DOHH2 (cell line): ENCODE data around the gene CBARP.

Source experiments
- H3F3A ChIP-seq: fragments of 200-600 bp; sonication (generic), shearing (Covaris generic); 2 replicates; pipeline ENCODE4 v1.6.0; 2016; ENCODE audit warnings: antibody characterized with exemption, mild to moderate bottlenecking; ENCODE audit not compliant: control insufficient read depth, insufficient read depth
- H3K27ac ChIP-seq: fragments of 200-600 bp; sonication (generic); 2 replicates; pipeline ENCODE4 v1.5.1; 2014; ENCODE audit warnings: low read depth, mild to moderate bottlenecking, low read length, moderate library complexity
- H3K27me3 ChIP-seq: fragments of 200-600 bp; sonication (generic); 2 replicates; pipeline ENCODE4 v1.6.1; 2014; ENCODE audit warnings: mild to moderate bottlenecking, low read length, mixed read lengths; ENCODE audit not compliant: control insufficient read depth
- H3K36me3 ChIP-seq: fragments of 200-600 bp; sonication (generic); 2 replicates; pipeline ENCODE4 v1.6.1; 2014; ENCODE audit warnings: mild to moderate bottlenecking, low read length, moderate library complexity, mixed read lengths; ENCODE audit not compliant: control insufficient read depth
- H3K4me1 ChIP-seq: fragments of 200-600 bp; sonication (generic); 2 replicates; pipeline ENCODE4 v1.6.1; 2014; ENCODE audit warnings: mild to moderate bottlenecking, low read length, mixed read lengths; ENCODE audit not compliant: control insufficient read depth
- H3K4me2 ChIP-seq: fragments of 200-600 bp; sonication (generic); 2 replicates; pipeline ENCODE4 v1.6.0; 2014; ENCODE audit warnings: mild to moderate bottlenecking, low read length, moderate library complexity
- H3K4me3 ChIP-seq: fragments of 200-600 bp; sonication (generic); 2 replicates; pipeline ENCODE4 v1.5.1; 2014; ENCODE audit warnings: mild to moderate bottlenecking, low read length, mixed read lengths
- H3K79me2 ChIP-seq: fragments of 200-600 bp; sonication (generic); 2 replicates; pipeline ENCODE4 v1.6.1; 2014; ENCODE audit warnings: mild to moderate bottlenecking, low read length, mixed read lengths; ENCODE audit not compliant: control insufficient read depth
- H3K9me2 ChIP-seq: fragments of 200-600 bp; sonication (generic); replicated peaks from 2 replicates; pipeline ENCODE4 v1.6.1; 2014; ENCODE audit warnings: mild to moderate bottlenecking, low read length, mixed read lengths; ENCODE audit not compliant: control insufficient read depth
- H3K9me3 ChIP-seq: fragments of 200-600 bp; sonication (generic); 2 replicates; pipeline ENCODE4 v1.6.1; 2014; ENCODE audit warnings: antibody characterized with exemption, low read length, mixed read lengths; ENCODE audit not compliant: control insufficient read depth, insufficient read depth
- H4K20me1 ChIP-seq: fragments of 200-600 bp; sonication (generic); 2 replicates; pipeline ENCODE4 v1.6.0; 2014; ENCODE audit warnings: low read depth, mild to moderate bottlenecking, antibody characterized with exemption, low read length, moderate library complexity; ENCODE audit not compliant: control insufficient read depth, insufficient read depth
- EZH2phosphoT487 ChIP-seq: fragments of 200-600 bp; sonication (generic); IDR thresholded peaks from 2 replicates; pipeline ENCODE4 v1.6.1; 2017; ENCODE audit warnings: borderline replicate concordance, mild to moderate bottlenecking, antibody characterized with exemption, low read length, moderate library complexity, mixed read lengths
- TF ChIP-seq, protein P1 (sequence below): fragments of 200-600 bp; sonication (generic); IDR thresholded peaks from one replicate; pipeline ENCODE4 v1.5.1; 2014; ENCODE audit warnings: antibody characterized with exemption, mild to moderate bottlenecking, low read depth, low read length; ENCODE audit not compliant: poor library complexity, severe bottlenecking

Gene CBARP

DNA sequence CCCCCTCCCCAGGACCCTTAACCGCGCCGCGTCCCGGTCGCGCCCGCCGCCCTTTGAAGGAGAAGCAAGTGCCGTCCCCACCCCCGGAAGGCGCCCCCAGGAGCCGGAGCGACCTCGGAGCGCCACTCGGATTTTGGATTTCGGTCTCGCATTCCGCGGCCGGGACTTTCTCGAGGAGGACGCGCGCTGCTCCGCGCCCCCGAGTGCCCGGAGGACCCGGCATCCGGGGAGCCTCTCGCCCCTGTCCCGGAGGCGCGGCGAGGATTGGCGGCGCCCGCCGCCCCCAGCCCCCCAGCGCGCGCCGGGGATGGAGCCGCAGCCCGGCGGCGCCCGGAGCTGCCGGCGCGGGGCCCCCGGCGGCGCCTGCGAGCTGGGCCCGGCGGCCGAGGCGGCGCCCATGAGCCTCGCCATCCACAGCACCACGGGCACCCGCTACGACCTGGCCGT, 12.2 kb upstream of the CBARP start:
- peak overlapping the region; percentile 96 for H3K4me3 ChIP-seq
- no peaks in the 10 kb centered on the region for H3K27me3 ChIP-seq
- peaks cover 11% of the 10 kb centered on the region; the same call in 1 of the 2 replicates for H4K20me1 ChIP-seq
- H3K9me2 ChIP-seq, result no peaks in the 10 kb centered on the region
- H3K4me2 ChIP-seq, result peak overlapping the region; percentile 69
- H3K9me3 ChIP-seq, result no peaks in the 10 kb centered on the region
- peaks cover 62% of the 10 kb centered on the region for H3K36me3 ChIP-seq
- peaks cover 16% of the 10 kb centered on the region for H3F3A ChIP-seq
- peaks cover 48% of the 10 kb centered on the region for H3K4me1 ChIP-seq
- TF ChIP-seq EZH2phosphoT487, result no peak
- H3K27ac ChIP-seq, result peak overlapping the region; percentile 94
- peaks cover 63% of the 10 kb centered on the region for H3K79me2 ChIP-seq

DNA sequence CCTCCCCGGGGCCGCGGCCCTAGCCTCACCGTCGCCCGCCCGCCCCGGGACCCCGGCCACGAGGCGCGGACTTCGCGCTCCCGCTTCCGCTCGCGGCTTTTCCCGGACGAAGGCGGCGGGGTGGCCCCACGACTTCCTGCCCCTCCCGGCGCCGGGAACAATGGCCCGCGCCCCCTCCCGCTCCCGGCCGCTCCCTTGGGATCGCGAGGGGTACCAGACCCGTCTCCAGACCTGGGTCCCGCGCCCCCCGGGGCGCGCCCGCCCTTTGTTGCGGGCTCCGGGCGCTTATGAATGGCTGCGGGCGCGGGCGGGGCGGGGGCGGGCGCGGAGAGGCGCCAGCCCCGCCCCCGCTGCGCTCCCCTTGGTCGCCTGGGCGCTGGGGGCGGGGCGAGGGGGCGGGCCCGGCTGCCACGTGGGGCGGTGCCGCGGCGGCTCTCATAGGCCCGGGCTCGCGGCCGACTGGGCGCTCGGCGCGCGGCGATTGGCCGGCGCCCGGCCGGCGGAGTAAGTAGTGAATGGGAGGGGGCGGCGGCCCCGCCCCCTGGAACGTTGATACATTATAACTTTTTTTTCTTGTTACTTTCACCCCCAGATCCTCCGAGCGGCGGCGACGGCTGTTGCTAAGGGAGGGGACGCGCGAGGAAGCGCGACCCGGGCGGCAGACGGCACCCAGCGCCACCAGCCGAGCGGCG, 11.6 kb upstream of the CBARP start:
- no peak for TF ChIP-seq EZH2phosphoT487
- TF ChIP-seq, protein P1, sequence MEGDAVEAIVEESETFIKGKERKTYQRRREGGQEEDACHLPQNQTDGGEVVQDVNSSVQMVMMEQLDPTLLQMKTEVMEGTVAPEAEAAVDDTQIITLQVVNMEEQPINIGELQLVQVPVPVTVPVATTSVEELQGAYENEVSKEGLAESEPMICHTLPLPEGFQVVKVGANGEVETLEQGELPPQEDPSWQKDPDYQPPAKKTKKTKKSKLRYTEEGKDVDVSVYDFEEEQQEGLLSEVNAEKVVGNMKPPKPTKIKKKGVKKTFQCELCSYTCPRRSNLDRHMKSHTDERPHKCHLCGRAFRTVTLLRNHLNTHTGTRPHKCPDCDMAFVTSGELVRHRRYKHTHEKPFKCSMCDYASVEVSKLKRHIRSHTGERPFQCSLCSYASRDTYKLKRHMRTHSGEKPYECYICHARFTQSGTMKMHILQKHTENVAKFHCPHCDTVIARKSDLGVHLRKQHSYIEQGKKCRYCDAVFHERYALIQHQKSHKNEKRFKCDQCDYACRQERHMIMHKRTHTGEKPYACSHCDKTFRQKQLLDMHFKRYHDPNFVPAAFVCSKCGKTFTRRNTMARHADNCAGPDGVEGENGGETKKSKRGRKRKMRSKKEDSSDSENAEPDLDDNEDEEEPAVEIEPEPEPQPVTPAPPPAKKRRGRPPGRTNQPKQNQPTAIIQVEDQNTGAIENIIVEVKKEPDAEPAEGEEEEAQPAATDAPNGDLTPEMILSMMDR, result no peak
- Histone ChIP-seq H3K4me3 (peak overlapping the region; percentile 96), H3K9me3 (no peaks in the 10 kb centered on the region), H3K4me1 (peaks cover 48% of the 10 kb centered on the region), H3K79me2 (peaks cover 63% of the 10 kb centered on the region), H3K9me2 (no peaks in the 10 kb centered on the region), H3K36me3 (peaks cover 61% of the 10 kb centered on the region), H4K20me1 (peaks cover 9% of the 10 kb centered on the region; the same call in 1 of the 2 replicates), H3K27me3 (no peaks in the 10 kb centered on the region), H3K27ac (peak overlapping the region; percentile 94), H3K4me2 (peak overlapping the region; percentile 69), H3F3A (peaks cover 16% of the 10 kb centered on the region)

DNA sequence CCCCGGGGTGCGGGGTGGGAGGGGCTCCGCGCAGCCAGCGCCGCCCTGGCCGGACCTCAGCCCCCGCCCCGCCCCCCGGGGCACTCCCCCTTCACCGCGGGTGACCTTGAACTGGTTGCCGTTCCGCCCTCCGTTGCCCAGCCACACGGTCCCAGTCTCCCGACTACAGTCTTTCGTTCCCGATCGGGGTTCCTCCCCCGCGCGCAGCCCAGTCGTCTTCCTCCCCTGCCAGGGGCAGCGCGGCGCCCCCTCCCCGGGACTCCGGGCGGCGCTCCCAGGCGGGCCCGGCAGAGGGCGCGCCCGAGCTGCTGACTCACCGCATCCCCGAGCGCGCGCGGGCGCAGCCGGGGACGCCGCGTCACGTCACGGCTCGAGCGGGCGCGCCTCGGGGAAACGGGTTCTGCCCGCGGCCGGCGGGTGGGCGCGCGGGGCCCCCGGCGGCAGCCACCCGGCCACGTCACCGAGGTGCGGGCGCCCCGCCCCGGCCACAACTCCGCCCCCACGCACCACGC, 11.0 kb upstream of the CBARP start:
- Histone ChIP-seq H3K4me2 (peak overlapping the region; percentile 91), H3K27ac (peak overlapping the region; percentile 74), H3F3A (peaks cover 16% of the 10 kb centered on the region), H3K27me3 (no peaks in the 10 kb centered on the region), H3K79me2 (peaks cover 61% of the 10 kb centered on the region), H3K36me3 (peaks cover 60% of the 10 kb centered on the region), H3K9me3 (no peaks in the 10 kb centered on the region), H4K20me1 (0 out of 2 replicates have a peak, but pooled peaks cover 5% of the 10 kb centered on the region), H3K9me2 (no peaks in the 10 kb centered on the region), H3K4me1 (peaks cover 48% of the 10 kb centered on the region), H3K4me3 (peak overlapping the region; percentile 83)
- TF ChIP-seq EZH2phosphoT487, result no peak
- TF ChIP-seq, protein P1, result peak; percentile 90
